HG03064 (cell line): ENCODE measurements around the gene LRRC8D.

Experiments
- ATAC-seq: cut with Tn5 transposase; IDR thresholded peaks from one replicate; pipeline ENCODE4 v1.9.1; 2021; ENCODE audit warnings: low read depth; ENCODE audit not compliant: unreplicated experiment

LRRC8D gene

DNA sequence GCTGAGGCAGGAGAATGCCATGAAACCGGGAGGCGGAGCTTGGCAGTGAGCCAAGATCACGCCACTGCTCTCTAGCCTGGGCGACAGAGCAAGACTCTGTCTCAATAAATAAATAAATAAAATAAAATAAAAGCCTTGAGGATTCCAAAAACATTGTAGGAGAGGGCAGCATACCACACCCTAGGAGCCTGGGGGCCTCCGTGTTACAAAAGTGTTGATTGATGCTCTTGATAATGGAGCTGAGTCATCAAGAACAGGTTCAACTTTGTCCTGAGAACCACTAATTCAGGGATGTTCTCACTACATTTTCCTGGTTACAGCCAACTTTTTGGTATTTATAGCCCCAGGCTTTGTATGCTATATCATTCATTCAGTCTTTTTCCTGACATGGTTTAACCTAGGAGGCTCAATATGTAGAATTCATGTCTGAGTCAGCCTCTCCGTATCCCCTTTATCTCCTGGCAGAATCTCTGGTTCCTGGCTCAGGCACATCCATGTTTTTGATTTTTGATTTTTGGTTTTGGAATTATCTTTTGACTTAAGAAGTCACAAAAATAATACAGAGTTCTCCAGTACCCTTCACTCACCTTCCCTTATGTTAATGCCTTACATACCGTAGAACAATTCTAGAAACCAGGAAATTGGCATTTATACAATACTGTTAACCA, 69.4 kb downstream of the LRRC8D start:
- ATAC-seq: no peak

DNA sequence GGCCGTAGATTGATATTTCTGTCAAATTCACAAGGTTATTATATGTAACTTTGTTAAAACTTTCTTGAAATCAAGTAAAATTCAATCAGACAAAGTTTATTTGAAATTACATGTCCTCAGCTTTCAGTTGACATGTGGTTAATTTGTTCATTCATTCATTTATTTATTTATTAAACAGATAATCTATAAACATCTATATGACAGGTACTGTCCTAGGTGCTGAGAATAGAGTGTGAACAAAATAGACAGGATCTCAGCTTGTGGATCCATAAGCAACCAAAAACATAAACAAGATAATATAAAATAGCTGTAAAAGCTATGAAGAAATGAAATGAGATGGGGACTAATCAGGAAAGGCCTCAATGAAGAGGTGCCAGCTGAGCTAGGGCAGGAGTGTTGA, 72.0 kb downstream of the LRRC8D start:
- no peak for ATAC-seq

DNA sequence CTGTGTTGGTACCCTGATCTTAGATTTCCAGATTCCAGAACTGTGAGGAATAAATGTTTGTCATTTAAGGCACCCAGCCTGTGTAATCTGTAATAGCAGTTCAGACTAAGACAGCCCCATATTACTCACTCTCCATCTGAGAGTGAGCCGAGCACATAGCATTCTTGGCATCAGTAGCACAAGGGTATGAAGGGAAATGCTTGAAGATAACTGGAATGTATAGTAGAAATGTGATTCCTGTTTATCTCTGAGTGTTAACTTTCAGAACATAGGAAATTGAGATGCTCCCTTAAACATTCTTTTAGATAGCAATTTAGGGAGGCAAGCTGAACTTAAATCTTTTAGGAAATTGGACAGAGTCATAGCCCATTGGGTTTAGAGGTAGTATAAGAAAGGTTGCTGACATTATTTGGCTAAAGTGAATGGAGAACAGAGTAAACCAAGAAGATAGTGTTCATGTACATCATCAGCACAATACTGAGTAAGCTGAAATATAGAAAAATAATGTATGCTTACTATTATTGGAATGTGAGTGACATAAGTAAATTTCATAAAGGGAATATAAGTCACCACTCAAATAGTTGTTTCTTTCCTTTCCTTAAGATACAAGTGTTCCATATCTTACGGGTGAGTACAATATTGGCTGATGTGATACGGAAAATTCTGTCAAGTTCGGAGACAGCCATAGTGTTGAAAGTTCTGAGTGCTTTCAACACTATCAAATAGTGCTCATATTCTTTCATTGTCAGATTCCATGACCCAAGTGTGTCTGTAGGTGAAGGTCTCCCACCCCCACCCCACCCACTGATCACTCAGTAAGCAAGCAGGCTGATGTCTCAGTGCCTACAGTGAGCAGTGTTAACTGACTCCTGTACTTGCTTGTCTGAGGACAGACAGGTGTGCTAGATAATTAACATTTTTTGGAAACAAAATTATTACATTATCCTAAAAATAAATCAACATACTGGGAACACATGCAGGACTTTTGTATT, 73.7 kb downstream of the LRRC8D start:
- no peak for ATAC-seq

DNA sequence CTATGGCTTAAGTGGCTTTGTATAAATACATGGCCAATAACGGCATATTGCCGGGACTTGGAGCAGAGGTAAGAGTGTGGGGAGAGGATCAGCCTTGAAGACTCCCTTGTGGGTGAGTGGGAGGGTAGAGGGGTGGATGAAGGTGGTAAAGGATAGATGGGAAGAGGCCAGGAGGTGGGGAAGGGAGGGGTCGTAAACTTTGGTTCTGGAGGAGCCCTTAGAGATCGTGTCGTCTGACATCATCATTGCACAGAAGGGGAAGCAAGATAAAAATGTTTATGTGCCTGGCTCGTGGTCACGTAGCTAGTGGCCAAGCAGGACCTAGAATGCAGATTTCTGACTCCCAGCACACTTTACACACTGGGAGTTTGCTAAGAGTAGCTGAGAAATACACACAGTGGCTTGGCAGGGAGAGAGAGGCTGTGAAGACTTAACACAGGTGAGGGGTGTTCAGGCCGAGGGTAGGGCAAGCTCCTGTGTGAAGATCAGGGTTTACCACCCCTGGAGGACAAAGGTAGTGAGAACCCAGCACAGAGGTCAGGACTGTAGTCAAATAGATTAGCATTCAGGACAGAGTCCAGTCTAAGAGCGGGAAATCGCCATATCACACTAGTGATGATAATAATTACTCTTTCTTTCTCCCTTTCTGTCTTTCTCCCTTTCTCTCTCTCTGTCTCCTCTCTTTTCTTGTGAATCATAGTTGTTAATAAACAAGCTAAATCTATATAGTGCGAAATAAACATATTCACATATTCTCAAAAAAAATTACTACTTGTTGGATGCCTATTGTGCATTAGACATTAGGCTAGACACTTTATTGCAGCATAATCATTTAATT, 75.5 kb downstream of the LRRC8D start:
- ATAC-seq: no peak

DNA sequence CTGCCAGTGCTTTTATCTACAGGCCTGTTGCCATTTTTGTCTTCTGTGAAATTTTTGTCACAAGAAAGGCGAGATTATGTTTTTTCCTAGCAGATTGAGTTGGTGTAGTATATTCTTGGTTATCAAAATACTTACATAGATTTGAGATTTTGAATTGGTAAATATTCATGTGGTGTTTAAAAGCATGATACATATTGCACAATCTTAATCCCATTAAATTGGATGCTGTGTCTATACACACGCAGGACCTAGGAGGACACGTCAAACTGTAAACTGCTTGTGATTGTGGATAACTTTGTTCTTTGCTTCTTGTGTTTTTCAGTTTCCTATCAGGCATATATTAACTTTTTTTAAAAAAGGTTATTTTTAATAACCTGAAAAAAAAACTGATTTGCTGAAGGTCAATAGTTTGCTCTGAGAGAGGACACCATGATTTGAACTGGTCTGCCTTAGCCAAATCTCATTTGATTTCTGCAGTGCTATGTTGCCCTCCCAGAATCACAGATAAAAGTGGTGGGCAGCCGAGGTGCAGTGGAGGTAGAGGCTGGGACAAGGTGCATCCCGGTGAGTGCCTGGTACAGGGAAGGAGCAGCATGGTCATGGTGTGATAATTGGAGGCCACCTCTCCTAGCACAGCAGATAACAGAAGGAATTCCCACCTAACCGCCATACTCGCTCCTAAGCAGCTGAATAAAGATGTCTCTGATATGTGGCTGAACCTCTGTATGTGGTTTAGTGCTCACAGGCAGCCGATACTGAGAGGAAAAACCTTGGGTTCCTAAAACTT, 76.7 kb downstream of the LRRC8D start:
- ATAC-seq: no peak

DNA sequence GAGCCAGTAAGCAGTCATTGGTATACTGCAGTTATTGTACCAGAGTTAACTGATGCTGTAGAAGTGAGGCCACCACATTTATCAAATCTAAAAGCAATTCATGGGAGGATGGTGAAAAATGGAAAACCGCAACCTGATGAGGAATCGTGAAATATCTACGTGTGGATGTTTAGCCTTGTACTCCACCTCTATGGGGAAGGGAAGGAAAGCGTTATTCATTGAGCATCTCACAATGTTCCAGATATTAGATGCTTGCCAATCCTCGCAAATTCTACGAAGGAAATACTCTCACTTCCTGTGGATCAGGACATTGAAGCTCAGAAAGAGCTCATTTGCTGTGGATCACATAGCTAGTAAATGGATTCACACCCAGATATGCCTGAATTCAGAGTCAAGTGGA, 77.3 kb downstream of the LRRC8D start:
- no peak for ATAC-seq

DNA sequence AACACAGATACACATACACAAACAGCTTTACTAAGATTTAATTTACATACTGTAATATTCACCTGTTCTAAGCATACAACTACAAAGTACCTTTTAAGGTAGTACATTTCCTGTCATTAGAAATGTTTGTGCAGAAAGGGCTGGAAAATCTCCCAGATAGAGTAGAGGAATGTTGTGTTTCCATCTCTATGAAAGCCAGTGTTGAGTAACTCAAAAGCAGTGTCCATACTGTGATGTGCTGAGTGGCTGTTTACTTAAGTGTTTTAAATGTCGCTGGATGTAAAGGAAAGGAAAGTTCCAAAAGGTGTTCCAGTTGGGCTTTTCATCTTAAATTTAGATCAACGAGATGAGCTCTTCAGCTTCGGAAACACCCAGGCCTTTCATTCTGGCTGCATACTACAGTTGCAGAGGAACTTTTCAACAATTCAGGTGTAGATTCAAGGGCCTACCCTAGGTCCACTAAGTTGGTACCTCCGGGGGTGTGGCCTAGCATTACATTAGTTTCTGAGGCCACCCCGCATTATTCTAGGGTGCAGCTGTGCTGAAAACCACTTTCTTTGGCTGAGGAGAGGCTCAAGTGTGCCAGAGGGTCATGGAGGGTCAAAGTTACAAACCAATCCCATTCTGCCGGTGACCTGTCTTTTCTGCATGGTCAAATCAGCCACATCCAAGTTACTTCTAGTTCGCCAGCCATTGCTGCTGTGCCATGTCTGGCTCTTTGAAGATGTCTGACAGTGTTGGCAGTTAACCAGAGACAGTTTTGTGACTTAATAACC, 78.1 kb downstream of the LRRC8D start:
- no peak for ATAC-seq

DNA sequence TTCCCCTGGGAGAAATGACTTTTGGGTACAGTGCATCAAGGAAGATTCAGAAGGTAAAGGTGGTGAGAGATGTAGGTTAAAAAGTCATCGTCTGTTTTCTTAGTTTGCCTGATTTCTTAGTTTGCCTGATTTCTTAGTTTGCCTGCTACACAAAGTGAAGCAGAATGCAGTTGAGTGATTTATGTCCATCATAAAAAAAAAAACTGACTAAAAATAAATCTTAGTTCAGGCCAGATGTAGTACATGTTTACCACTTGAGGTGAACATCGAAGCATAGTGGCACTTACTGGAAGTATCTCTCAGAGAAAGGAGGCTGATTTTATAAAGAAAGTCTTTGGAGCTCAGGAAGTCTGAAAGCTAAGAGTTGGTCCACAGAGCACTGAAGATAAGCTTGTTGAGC, 79.5 kb downstream of the LRRC8D start:
- ATAC-seq: no peak

DNA sequence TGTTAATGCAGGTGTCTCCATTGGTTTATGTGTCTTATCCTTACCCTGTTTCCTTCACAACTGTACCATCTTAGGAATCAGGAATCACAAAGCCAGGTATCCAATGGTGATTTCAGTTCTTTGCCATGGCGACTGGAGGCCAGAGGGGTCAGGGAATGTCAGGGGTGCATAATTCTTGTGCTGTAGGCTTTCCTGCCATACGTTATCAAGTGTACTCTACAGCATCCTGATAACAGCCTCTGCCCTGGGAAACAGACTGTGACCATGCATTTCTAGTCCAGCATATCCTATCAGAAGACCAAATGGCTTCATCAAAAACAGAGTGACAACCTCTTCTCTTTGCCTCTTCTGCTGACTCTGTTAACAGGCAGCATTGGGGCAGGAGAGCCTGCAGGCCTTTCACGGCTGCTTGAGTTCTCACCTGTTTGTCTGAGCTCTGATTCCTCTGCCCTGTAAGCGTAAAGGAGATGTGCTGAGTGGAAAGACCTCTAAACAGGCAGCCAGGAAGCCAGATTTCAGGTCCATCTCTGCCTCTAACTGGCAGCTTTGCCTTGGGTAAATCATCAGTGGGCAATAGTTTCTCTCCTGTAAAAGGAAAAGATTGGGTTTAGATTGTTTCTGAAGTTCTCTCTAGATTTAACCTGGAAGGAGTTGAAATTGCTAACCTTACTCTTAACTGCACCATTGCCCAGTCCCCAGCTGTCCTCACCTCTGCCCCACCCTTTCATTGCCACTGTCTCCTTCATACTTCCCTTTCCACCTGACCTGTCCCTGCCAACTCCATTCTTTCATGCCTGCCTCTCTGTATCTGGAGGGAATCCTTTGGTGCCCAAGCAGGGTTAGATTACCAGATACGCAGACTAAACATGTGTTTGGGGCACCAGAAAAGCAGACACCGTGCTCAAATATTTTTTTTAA, 80.2 kb downstream of the LRRC8D start:
- no peak for ATAC-seq

DNA sequence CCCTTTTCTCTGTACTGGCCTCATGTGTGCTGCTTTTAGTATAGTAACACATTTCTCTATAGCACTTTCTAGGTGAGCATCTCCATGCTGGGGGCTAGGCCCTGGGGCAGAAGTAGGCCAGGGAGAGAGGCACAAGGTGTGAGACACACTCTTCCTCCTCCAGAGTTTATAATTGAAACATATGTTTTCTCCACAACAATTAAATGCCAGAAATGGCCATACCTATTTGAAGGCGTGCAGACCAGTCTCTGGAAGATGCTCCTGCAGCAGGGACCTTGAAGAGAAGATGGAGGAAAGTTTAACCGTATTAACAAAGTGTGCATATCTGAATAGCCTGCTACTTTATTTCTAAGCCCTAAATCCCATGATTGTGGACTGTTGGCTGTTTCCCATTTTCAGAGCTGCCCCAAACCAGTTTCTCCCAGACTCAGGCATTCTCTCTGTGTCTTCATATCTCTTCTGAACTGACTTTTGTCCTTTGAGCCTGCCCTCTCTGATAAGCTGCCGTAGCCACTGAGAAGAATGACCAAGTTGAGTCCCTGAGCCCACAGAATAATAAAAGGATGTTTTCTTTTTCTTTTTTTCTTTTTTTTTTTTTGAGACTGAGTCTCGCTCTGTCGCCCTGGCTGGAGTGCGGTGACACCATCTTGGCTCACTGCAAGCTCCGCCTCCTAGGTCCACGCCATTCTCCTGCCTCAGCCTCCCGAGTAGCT, 81.3 kb downstream of the LRRC8D start:
- ATAC-seq: no peak

DNA sequence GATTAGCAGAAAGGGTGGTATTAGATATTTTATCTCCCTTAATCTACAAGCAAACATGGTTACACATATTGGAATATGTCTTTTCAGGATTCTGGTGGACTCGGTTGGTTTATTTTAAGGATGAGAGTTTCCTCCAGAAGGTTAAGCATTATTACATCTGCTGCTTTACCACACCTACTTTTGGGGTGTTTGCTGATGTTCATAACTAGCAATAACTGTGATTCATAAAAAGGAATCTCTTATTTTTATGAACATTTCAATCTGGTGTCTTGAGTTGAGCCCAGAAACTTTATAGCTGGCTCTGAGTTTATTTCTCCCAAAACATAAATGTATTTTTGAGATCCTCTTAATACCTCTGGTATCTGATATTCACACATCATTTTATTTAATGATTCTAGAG, 82.7 kb downstream of the LRRC8D start:
- no peak for ATAC-seq

DNA sequence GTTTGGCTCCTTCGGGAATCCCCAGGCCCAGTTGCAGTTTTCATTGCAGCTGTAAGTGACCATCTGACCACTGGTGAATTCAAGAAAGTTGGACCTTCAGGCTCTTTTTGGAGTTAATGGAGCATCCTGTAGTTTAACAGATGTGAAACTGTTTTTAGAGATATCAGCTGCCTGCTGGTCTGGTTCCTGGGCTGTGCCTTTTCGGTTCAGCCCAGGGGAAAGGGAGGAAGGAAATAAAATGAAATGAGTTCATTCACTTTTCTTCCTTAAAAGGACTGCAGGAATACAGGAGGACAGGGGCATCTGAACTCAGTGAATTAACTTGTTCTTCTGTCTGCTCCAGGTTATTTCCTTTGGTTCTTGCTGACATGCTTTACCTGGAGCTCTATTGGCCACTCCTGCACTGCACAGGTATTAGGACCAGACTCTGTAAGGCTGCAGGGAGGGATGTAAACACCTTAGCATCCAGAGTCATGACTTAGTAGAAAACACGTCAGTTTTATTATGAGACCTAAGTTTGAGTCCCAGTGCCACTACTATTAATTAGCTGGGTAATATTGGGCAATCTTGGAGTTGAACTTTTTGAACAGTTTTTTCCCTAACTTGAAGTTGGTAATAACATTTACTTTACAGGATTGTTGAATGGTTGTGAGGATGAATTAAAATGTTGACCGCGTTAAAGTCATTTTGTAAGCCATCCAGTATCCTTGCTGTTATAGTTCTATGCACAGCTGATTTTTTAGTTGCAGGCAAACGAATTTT, 83.6 kb downstream of the LRRC8D start:
- no peak for ATAC-seq

DNA sequence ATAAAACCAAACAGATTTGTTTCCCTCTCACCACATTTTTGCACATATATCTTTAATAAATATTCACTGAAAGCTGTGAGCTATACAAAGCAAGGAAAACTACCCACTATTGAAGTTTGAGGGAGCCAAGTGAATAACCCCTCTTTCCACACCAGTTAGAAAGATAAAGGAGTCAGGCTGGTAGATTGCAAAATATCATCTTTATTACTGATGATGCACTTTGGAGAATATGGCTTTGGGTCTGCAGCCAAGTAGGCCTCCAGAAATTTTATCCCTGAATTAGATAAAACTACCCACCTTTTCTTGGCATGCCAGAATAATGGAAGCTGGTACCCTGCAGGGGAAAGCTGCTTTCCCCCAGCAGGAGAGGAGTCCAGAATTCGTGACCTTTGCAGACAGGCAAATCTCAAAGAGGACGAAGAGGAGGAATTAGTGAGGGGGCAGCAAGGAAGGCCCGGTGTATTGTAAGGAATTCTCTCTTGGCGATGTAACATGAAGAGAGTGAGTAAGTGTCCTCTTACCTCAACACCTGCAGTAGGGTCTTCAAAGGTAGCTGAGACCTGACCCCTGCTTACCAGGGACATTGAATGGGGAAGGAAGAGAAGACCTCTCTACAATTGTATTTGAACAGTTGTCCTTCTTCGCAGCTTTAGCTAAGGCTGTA, 84.7 kb downstream of the LRRC8D start:
- no peak for ATAC-seq

DNA sequence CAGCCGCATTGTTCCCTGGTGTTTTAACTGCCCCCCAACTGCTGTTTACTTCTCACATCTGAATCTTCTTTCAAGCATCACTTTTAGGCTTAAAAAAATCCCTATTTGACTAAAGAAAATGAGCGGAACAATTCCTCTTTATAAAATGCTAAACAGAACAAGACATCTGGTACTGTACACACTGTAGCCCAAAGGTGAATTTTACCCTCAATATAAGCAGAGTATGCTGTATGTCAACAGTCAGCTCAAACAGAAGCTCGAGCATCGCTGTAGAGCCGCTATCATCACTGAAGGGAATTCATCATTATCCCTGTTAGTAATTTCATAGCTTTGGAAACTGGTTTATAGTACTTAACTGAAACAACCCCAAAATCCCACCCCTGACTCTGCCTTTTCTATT, 85.3 kb downstream of the LRRC8D start:
- ATAC-seq: no peak

DNA sequence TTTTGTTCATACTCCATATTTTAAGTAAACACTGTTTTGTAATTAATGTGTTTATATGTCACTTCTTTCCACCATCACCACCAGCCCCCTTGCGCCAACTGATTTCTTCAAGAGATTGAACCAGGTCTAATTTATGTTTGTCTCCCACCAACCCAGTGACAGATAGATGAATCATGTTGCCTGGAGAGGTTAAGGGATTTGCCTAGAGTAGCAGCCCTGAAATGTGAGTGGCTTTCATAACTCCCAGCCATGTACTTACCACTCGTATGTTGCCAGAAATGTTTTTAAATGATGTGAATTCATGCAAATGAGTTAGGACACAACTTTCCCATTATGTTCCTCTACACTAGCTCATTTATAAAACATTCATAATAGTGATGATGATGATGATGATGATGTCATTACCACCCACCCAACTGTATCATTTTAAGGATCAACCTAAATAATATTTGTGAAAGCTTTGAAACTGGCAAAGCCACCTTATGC, 86.9 kb downstream of the LRRC8D start:
- no peak for ATAC-seq

DNA sequence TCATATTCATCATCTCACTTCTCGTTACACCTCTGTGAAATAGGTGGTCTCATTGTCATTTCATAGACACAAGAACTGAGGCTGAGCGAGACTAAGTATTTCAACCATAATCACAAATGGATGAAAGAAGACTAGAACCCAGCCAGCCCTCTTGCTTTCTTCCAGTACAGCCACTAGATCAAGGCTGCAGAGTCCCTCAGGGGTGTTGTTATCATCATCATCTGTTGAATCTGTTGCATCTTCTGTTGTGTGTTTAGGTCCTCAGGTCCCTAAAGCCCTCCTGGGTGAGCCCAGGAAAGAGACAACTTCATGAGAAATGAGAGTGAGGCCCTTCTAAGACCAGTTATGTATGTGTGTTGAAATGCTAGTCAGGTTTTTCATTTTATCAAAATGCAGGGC, 87.4 kb downstream of the LRRC8D start:
- no peak for ATAC-seq
